IMR-90 (cell line): ENCODE data around the gene RIN1.

Experiments used
- BHLHE40 ChIP-seq: fragments of 150-350 bp; IDR thresholded peaks from 2 replicates; pipeline ENCODE4 v1.6.1; 2016; ENCODE audit warnings: mild to moderate bottlenecking, low read depth, low read length
- CEBPB ChIP-seq: IDR thresholded peaks from 2 replicates; pipeline ENCODE4 v1.6.1; 2012; ENCODE audit warnings: low read depth, low read length, improper control_type of control experiment
- CTCF ChIP-seq: conservative IDR thresholded peaks from 2 replicates; pipeline ENCODE4 v1.5.1; 2012; ENCODE audit warnings: mild to moderate bottlenecking, low read depth, low read length, improper control_type of control experiment
- POLR2A ChIP-seq: IDR thresholded peaks from 2 replicates; pipeline ENCODE4 v1.6.1; 2012; ENCODE audit warnings: mild to moderate bottlenecking, low read depth, low read length
- RAD21 ChIP-seq: IDR thresholded peaks from 2 replicates; pipeline ENCODE4 v1.6.1; 2012; ENCODE audit warnings: low read length, improper control_type of control experiment
- RCOR1 ChIP-seq: IDR thresholded peaks from 2 replicates; pipeline ENCODE4 v1.6.1; 2012; ENCODE audit warnings: mild to moderate bottlenecking, low read length, improper control_type of control experiment; ENCODE audit not compliant: insufficient replicate concordance
- USF2 ChIP-seq: fragments of 150-350 bp; IDR thresholded peaks from 2 replicates; pipeline ENCODE4 v1.6.1; 2017; ENCODE audit warnings: mild to moderate bottlenecking, antibody characterized with exemption, low read length, low read depth

GRCh38 chr11:66309475-66309874, 26.8 kb downstream of the RIN1 start:
- TF ChIP-seq CTCF: no peak
- TF ChIP-seq RAD21: no peak
- no peak for TF ChIP-seq POLR2A
- TF ChIP-seq USF2: no peak
- TF ChIP-seq CEBPB: no peak
- no peak for TF ChIP-seq BHLHE40
- no peak for TF ChIP-seq RCOR1
